ENCODE data around the gene FOXP4. TPM values are rescaled to one million over a fixed set of nuclear protein-coding genes. Genes with fewer than 3 reads are reported as not detected.

The FOXP4 gene
- total RNA-seq, 1 donor from 2014 or later = 3.1 TPM

DNA sequence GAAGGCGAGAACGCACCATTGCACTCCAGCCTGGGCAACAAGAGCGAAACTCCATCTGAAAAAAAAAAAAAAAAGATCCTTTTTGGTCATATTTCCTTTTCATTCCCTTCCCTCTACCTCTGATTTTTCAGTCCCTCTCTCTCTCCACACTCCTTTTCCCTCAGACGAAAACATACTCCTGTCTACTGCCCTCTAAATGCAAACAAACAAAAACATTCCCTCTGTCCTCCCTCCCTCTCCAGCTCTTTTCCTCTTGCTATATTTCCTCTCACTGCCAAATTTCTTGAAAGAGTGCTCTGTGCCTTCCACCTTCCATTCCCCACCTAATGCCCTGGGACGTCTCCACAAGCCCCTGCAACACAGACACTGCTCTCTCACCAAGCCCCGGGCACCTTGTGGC lies 77.1 kb downstream of the FOXP4 start:
- DNase-seq (ENCODE audit: low read depth) = no peak

DNA sequence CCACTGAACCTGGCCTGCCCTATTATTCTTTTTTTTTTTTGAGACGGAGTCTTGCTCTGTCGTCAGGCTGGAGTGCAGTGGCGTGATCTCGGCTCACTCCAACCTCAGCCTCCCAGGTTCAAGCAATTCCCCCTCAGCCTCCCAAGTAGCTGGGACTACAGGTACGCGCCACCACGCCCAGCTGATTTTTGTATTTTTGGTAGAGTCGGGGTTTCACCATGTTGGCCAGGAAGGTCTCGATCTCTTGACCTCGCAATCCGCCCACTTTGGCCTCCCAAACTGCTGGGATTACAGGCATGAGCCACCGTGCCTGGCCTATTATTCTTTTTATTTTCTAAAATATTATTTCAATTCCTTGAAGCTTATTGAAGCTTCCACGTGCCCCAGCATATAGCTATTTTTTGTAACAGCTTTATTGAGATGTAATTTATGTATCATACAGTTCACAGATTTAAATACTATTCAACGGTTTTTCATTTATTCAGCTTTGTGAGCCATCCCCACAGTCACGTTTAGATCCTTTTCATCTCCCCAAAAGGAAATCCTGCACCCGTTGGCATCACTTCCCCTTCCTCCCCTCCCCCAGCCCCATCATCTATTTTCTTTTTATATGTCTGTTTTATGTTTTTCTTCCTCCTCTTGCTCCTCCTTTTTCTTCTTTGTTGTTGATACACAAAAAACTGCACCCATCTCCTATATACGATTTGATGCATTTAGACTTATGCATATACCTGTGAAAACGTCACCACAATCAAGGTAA lies 78.6 kb downstream of the FOXP4 start:
- DNase-seq (ENCODE audit: low read depth) = no peak

DNA sequence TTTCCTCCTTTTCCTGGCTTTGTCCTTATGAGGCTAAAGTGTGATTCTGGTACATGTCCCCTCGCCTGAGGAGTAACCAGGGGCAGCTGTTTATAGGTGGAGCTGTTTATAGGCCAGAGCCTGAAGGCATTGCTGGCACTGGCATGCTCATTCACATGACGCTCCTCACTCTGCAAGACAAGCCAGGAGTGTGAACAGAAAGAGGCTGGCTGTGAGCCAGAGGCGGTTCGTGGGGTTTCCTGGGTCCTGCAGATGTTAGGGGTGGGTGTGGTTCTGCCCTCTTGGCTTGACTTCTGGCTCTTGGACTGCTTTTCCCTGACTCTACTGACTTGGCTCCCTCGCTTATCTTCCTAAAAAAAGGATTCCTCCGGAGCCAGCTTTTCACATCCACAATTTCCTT lies 79.3 kb downstream of the FOXP4 start:
- peak; percentile 39 for DNase-seq (ENCODE audit: low read depth)

DNA sequence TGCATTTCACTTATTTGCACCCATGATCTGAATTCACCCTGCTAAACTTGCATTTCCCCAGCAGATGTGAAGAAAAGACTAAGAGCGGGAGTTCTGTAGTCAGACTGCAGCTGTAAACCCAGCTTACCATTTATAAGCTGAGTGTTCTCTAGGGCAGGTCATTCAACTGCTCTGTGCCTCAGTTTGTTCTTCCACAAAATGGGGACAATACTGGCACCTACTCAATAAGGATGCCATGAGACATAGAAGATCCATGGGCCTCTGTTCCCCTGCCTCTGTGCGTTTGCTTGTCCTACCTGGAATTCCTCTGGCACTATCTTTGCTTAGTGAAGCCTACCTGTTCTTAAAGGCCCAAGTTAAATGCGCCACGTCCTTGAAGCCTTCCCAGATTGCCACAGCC lies 79.8 kb downstream of the FOXP4 start:
- DNase-seq (ENCODE audit: low read depth) = no peak

DNA sequence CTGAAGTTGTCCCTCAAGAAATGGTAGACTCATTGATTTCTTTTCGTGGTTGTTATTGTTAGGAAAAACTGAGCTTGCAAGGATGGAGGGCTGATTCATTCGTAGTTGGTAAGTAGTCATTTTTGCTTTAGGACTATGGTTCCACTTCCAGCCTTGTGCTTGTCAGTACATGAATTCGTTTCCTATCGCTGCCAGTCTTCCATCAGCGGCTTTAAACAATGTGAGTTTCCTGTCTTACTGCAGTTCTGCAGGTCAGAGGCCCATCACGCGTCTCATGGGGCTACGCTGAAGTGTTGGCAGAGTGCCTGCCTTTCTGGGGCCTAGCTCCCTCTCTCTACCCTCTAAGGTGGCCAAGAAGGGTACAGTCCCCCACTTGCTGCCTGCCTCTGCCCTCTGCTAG lies 80.7 kb downstream of the FOXP4 start:
- no peak for DNase-seq (ENCODE audit: low read depth)

DNA sequence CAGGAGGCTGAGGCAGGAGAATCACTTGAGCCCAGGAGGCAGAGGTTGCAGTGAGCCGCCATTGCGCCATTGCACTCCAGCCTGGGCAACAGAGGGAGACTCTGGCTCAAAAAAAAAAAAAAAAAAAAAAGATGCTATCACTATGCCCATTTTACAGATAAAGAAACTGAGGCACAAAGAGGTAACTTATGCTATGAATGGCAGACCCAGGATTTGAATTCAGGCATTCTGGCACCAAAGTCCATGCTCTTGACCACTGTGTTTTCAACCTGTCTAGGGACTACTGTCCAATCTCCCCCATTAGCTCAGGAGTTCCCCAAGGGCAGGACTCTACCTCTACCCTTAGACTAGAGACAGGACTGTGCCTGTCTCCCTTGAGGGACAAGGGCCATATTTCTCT lies 82.9 kb downstream of the FOXP4 start:
- DNase-seq (ENCODE audit: low read depth) = no peak

DNA sequence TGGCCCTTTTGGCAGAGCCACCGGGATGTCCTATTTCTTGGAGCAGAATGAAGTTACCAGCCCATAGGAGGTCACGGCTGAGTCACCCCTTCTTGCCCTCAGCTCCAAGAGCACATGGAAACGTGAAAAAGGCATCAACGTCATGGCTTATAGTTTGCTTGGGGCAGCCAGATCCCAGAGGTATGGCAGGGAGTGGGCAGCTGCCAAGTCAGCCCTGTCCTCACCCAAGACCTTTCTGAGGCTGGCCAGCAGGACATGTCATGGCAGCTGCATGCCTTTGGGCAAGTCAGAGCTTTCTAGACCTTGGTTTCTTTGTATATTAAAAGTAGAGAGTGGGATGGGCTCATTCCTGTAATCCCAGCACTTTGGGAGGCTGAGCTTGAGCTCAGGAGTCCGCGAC lies 83.9 kb downstream of the FOXP4 start:
- no peak for DNase-seq (ENCODE audit: low read depth)

DNA sequence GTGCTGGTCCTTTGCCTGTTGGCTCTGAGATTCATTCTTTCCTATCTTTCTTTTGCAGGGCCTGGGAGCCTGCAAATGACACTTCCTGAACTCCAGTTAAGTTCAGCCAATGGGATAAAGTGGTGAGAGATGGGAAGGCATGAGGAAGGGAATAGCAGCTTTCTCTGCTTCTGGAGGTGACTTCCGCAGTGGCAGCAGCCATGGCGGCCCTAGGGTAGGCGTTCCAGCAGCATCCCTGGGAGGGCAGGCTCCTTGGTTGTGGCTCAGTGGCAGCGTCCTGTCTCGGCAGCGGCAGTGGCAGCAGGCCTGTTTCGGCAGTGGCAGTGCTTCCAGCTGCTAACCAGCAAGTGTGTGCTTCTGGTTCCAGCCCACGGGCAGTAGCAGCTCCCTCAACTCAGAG lies 84.8 kb downstream of the FOXP4 start:
- no peak for DNase-seq (ENCODE audit: low read depth)

DNA sequence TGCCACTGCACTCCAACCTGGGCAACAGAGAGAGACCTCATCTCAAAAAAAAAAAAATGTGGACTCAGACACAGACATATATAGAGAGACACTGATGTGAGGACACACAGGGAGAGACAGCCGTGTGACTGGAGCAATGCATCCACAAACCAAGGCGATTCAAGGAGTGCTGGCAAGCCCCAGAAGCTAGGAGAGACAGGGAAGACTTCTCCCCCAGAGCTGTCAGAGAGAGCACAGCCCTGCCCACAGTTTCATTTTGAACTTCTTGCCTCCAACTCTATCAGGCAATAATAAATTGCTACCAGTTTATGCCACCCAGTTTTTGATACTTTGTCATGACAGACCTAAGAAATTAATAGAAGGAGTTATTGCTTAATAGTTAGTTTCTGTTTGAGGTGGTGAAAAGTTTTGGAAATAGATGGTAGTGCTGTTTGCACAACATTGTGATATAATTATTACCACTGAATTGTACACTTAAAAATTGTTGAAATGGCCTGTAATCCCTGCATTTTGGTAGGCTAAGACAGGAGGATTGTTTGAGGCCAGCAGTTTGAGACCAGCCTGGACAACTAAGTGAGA lies 87.0 kb downstream of the FOXP4 start:
- DNase-seq (ENCODE audit: low read depth) = no peak

DNA sequence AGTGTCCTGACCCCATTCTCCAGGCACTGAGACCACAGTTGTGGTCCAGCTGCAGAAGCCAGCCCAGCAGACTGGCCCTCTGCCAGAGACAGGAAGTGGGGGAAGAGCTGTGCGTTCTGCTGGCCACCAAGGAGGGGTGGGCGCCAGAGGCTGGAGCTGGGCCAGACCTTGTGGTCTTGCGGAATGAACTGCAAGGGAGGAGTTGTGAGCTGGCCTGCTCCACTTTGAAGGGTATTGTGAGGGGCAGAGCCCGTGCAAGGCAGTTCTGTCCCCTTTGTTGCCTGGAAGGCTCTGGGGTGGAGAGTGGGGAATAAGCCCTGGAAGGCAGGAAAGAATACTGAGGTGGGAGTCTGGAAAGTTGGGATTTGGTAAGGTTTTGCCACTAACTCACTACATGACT lies 88.5 kb downstream of the FOXP4 start:
- no peak for DNase-seq (ENCODE audit: low read depth)

DNA sequence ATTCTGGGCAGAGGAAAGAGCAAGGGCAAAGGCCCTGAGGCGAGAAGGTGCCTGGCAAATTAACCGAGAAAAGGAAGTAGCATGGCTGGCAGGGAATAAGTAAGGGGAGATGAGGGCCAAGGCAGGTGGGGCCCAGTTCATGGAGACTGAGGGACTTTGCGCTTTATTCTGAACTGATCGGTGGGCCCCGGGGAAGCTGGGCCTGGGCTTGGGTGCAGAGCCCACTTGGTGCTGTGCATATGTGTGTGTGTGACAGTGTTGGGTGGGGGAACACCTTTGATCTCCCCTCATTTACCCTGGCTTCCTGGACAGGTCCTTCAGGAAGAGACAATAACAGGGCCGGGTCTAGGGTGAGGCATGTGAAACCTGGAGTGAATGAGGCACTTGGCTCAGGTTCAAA lies 89.2 kb downstream of the FOXP4 start:
- DNase-seq (ENCODE audit: low read depth) = no peak

DNA sequence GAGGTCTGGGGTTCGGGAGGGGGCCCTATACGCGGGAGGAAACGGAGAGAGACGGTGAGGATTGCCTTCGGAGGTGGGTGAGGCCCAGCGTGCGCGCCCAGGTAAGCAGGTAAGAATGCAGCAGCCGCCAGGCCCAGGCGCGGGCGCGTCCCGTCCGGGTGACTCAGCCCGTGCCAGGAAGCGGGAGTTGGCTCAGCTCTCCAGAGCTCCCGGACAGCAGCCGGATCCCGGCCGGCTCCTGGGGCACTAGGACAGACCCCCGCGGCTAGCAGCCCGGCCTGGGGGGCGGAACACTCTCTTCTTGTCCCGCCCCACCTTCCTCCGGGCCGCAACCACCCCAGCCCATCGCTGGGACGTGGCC lies 90.6 kb downstream of the FOXP4 start:
- no peak for DNase-seq (ENCODE audit: low read depth)

DNA sequence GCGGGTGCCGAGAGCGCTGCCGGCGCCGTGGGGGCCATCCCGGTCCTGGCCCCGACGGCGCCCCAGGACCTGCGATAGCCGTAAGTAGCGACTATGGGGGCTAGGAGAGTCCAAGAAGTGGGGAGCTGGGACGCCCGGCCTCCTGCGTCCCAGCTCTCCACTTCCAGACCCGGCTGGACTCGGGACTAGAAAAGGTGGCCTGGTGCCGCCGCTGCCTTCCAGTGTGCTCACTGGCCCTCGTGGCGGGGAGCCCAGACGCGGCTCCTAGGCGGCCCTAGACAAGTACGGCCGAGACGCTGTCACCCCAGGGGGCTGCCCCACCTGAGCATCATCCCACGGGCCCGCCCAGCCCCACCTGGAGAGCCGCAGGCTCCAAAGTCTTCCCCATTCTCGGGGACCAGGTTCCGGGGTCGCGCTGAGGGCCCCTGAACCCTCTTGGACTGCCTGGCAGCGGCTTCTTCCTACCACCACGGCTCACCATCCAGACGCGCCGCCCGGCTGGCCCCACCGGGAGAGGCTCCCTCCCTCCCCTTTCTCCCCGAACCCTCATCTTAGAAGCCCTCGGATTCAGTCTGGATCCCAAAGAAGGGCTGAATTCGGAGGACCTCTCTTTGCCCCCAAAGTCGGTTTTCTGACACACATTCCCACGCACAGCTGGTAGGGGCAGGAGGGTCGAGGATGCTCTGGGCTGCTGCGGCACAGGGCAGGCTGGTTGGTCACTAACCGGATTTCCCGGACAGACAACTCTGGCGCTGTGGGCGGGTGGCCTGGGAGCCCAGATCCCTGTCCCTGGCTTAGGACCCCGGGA lies 91.2 kb downstream of the FOXP4 start:
- DNase-seq (ENCODE audit: low read depth) = no peak

DNA sequence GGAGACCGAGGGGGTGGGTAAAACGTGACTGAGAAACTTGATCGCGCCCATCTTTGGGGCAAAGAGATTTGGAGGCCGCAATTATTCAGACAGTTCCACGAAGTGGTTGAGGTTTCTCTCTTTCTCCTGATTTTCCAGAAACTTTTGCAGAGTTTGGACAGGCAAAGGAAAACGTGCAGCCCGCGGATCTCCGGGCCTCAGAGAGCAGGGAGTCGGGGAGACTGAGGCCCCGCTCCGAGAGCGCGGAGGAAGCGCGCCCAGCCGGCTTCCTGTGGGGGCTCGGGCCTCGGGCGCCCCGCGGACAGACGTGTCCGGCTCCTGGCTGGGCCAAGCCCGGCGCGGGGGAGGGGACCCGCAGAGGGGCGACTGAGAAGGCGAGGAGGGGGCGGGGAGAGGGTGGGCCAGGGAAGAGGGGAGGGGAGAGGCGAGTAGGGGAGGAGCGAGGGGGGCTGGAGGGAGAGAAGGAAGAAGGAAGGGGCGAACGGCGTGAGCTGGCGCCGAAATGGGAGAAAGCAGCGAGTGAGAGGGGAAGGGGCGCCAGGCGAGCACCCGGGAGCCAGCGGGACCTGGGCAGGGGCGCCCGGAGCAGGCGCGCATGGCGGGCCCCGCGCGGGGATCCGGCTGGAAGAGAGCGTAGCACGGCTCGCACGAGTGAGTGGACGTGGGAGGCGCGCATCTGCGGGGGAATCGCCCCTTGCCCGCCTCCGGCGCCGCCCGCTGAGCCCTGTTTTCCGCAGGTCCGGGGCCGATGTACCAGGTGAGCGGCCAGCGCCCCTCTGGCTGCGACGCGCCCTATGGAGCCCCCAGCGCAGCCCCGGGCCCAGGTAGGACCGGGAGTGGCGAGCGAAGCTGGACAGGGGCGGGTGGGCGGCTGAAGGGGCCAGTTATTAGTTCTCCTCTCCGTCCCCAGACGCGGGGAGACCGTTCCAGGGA lies 92.1 kb downstream of the FOXP4 start, which contains the start of gene MDFI:
Gene MDFI (plus strand): TSS at position 467 of the 933 bp plus-strand sequence. CDS start 282 bp downstream, at position 749.
- DNase-seq (ENCODE audit: low read depth) = no peak

DNA sequence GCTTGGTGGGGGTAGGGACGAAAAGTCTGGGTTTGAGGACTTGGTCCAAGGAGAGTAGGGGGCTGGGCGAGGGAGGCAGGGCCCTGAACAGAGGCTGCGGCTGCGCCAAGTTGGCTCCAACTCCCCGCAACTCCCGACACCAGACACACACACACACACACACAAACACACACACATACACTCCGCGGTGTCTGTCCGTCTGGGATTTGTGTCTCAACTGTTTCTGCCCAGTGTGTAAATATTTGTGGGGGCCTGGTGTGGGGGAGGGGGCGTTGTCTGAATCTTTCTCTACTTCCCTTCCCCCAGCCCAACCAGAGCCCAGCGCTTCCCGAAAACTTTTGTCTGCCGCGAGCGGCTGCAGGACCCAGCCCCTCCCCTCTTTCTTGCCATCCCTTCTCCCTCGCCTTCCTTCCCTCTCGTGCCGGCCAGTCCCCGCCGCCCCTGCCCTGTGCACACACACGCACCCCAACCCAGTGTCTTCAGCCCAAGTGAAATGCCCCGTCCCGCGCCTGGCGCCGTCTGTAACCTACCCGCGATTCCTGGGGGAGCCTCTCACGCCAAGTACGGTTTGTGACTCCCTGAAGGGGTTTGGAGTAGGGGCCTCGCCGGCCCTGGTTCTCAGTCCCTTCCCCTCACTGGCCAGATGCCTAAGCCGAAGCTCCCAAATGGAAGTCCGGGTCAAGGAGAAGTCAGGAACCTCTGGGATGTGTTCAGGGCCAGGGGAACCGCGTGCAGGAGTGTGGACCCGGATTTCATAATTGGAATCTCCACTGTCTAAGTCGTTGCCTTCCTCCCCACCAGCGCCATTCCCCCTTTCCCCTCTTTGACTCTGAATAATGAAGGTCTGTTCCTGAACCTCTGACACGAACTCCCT lies 93.0 kb downstream of the FOXP4 start:
- DNase-seq (ENCODE audit: low read depth) = no peak

DNA sequence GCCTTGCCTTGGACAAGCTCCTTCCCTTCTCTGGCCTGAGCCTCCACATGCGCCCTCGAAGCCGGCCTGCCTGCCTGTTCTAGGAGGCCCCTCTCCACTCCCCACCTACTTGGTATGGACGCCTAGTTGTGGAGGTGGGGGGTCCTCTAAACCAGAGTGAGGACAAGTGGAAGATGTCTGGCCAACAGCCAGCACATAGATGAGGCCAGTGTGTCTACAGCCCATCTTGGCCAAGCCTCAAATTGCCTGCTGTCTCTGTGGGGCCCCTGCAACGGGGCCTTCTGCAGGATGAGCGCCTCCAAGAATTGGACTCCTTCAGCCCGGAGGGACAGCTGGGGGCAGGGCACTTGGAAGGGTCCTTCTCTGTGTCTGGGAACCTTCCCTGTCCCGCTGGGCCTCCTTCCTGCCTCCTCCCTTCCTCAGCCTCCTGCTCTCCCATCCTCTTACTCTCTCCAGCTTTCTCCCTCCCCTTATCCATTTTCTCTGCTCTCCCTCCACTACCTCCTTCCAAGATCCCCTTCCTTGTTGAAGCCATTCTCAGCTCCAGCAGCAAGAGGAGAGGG lies 93.7 kb downstream of the FOXP4 start:
- no peak for DNase-seq (ENCODE audit: low read depth)

DNA sequence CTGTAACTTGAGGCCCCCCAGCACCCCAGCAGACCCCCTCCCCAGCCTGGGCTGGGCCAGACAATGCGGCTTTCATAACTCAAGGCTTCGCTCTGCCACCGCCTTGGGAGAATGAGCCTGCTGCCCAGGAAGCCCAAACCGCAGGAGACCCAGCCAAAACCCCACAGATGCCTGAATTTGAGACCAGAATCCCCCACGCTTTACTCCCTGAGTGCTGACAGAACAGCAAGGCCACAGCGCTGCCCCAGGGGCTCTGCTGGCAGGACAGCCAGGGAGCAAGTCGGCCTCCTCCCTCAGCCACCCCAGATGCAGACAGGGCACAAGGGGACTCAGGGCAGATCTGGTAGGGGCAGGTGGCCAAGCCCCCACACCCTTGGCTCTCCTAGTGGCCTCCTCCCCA lies 94.2 kb downstream of the FOXP4 start:
- peak; percentile 52 for DNase-seq (ENCODE audit: low read depth)

DNA sequence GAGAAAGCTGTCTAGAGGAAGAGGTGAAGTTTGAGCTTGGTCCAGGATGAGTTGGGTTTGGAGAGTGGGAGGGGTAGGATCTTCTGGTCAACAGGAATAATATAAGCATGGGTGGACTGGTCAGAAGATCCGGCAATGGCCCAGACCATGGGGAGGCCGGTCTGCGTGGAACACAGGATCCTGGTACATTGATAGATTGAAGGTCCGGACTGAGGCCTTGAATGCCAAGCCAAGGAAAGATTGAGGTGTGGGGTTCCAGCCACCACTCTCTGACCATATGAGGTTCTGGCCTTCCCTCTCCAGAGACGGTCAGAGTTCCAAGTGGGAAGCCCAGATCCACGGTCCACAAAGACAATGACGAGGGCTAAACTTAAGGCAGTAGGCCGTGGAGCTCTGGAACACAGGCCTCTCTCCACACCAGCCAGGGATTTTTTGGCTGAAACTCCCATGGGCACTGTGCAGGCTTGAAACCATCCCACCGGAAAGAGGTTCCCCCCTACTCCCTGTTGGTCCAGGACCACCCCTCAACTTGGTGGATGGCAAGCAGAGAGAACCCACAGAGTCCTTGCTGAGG lies 95.3 kb downstream of the FOXP4 start:
- DNase-seq (ENCODE audit: low read depth) = no peak

DNA sequence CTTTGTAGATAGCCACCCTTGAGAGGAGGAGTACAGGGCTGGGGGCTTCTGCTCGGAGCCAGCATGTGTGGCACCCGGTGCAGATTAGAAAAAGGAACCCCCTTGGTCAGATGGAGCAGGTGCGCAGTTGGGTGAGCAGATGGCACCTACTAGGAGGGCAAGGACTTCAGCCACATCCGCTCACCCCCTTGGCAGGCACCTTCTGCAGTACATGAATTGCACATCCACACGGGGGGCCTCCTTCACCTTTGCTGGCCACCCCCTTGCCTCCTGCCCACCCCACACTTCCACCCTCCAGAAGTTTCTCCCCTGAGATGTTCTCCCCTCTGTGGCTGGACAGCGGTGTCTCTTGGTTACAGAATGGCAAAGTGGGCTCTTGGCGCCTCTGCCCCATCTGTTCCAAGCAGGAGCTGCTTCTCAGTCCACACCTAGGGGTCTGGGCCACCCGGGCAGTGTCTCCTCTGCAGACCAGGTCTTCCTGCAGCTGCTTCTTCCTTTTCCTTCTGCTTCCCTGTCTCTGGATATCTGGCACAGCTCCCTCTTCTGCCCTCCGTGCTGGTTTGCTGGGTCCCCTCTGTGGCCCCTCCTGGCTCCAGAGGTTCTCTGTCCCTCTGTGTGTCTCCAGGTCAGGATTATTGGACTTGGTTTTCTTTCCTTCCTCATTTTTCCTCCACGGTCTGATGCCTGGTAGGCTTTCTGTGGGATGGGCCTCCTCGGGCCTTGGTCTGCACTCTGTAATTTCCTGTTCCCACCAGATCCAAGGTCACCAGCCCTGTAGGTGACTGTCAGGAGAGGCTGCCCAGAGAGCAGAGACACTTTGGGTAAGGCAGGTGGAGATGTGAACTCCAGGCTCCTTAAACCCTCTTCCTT lies 96.1 kb downstream of the FOXP4 start:
- no peak for DNase-seq (ENCODE audit: low read depth)
